MG63 (cell line): Measurements from ENCODE around the gene CENPM. TPM values are rescaled to one million over a fixed set of nuclear protein-coding genes. Genes with fewer than 3 reads are reported as not detected.

Source experiments
- DNase-seq: peaks from one replicate; pipeline ENCODE4 v3.0.0-alpha.2; 2020
- H3K27me3 ChIP-seq: fragments of 250-450 bp; sonication (Bioruptor Pico); 2 replicates; pipeline ENCODE4 v1.5.1; 2020; ENCODE audit warnings: mild to moderate bottlenecking, moderate library complexity
- H3K36me3 ChIP-seq: fragments of 250-450 bp; sonication (Bioruptor Pico); 2 replicates; pipeline ENCODE4 v1.5.1; 2020; ENCODE audit warnings: mild to moderate bottlenecking, moderate library complexity
- H3K4me3 ChIP-seq: fragments of 250-450 bp; sonication (Bioruptor Pico); 2 replicates; pipeline ENCODE4 v1.5.1; 2020; ENCODE audit warnings: mild to moderate bottlenecking, moderate library complexity
- H3K9me3 ChIP-seq: fragments of 250-450 bp; sonication (Bioruptor Pico); 2 replicates; pipeline ENCODE4 v1.5.1; 2020; ENCODE audit warnings: mild to moderate bottlenecking, moderate library complexity
- total RNA-seq: library from RNA; depleted of rRNA; stranded (reverse); fragments of >200 nt; shearing (Covaris generic); gene quantifications from 2 replicates; pipeline ENCODE4 v1.2.3, GENCODE V29; 2014; ENCODE audit warnings: low replicate concordance; rRNA removed

CENPM gene, protein sequence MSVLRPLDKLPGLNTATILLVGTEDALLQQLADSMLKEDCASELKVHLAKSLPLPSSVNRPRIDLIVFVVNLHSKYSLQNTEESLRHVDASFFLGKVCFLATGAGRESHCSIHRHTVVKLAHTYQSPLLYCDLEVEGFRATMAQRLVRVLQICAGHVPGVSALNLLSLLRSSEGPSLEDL
- 23.6 and 60.6 TPM in 2 replicates for total RNA-seq

DNA sequence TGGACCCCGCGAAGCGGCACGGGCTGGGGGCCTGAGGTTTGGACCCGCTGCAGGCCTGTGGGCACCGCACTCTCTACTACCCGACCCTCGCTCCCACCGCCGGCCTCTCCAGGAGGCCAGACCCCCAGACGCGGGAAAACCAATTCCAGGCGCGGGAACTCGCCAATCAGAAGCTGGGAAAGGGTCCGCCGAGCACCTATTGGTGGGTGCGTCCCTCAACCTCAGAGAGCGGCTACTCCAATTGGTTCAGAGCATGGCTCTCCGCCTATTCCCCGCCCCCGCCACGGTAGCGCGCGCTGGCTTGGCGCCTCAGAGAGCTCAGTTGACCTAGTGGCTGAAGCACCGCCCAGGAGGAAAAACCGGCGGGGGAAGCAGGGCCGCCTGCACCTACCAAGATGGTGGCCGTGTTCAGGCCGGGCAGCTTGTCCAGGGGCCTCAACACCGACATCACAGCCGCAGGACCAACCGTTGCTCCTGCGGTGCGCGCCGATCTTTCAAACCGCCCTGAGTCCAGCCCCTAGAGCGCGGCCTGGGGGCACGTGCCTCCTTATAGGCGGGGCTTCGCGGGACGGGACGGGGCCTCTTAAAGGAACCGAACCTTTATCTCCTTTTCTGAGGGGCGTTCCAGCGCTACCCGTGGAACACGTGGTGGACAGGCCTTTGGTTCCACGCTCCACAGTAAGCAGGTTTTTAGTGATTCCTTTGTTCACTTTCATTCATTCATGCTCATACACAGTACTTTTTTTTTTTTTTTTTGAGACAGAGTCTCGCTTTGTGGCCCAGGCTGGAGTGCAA, at the start of gene CENPM:
TSS of gene CENPM (minus strand) at position 524 of the 795 bp plus-strand sequence. CDS start at position 448, 76 bp downstream.
- H3K27me3 ChIP-seq, result no peaks in the 10 kb centered on the region
- H3K9me3 ChIP-seq, result no peaks in the 10 kb centered on the region
- H3K36me3 ChIP-seq, result peaks cover 36% of the 10 kb centered on the region
- peak; percentile 96 for DNase-seq
- peak within 1 kb of the TSS; percentile 64 for H3K4me3 ChIP-seq

DNA sequence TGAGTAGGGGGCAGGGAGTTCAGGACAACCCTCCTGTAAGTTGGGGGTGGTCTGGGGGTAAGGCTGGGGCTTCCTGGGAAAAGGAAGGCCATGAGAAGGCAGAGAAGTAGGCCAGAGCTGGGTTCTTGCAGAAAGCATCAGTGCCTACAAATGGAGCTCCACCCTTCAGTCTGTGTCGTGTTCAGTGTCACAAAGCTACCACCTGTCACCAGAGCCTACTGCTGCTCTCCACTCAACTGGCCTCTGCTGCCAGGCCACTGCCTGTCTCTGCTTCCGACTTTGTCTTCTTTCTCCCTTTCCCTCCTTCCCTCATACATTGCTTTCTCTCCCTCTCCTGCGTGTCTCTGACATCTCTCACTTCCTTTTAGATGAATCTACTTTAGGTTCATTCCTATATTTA, 48.3 kb upstream of the CENPM start:
- Histone ChIP-seq H3K9me3 (no peaks in the 10 kb centered on the region), H3K4me3 (no peak overlapping the region), H3K27me3 (no peaks in the 10 kb centered on the region), H3K36me3 (no peaks in the 10 kb centered on the region)
- no peak for DNase-seq

DNA sequence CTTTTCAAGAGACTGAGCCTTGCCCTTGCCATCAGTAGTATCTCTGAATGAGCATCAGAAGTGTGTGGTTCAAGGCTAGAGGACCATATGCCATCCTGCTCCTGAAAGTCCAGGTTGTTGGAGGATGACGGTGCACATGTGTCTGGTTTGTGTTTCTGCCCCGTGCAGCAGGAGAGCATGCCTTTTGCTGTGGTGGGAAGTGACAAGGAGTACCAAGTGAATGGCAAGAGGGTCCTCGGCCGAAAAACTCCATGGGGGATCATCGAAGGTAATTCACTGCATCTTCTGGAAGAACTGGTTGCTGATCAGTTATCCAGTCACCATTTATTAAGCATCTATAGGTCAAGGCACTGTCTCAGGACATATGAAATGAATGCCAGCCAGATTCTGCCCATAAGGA, 45.5 kb upstream of the CENPM start:
- no peaks in the 10 kb centered on the region for H3K9me3 ChIP-seq
- no peaks in the 10 kb centered on the region for H3K36me3 ChIP-seq
- no peaks in the 10 kb centered on the region for H3K27me3 ChIP-seq
- no peak overlapping the region for H3K4me3 ChIP-seq
- no peak for DNase-seq

DNA sequence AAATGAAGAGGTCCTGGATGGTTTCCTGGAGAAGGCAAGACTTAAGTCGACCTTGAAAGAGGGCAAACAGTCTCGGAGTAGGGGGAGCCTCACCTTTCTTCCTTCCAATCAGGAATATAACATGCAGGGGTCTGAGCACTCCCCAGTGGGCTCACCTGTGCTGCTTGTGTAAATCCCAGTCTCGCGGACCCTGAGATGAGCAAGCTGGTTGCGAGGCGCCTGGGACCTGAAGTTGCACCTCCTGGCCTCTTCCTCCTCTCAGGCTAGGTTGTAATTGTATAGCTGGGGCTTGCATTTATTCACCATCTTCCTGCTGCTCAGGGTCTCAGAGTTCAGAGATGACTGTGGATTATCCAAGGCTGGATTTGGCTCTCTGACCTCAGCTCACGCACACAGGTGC, 44.2 kb upstream of the CENPM start:
- no peaks in the 10 kb centered on the region for H3K36me3 ChIP-seq
- no peak overlapping the region for H3K4me3 ChIP-seq
- H3K9me3 ChIP-seq, result no peaks in the 10 kb centered on the region
- H3K27me3 ChIP-seq, result no peaks in the 10 kb centered on the region
- DNase-seq, result no peak

DNA sequence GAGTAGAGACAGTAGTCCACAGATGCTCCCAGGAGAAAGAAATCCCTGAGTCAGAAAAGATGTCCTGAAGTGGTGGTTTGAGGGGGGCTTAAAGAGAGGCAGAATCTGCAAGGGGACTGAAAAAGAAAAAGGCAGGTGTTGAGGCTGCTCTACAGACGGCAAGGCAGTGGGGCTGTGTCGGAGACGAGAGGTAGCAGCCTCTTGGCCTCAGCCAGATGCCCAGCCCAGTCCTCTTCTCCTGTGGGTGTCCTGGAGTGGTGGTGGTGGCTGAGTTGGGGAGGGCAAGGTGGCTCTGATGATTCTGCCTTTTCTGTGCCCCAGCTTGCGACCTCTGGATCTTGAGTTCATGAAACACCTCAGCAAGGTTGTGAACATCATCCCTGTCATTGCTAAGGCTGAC, 42.3 kb upstream of the CENPM start:
- H3K27me3 ChIP-seq, result no peaks in the 10 kb centered on the region
- H3K36me3 ChIP-seq, result no peaks in the 10 kb centered on the region
- no peaks in the 10 kb centered on the region for H3K9me3 ChIP-seq
- H3K4me3 ChIP-seq, result no peak overlapping the region
- DNase-seq, result no peak

DNA sequence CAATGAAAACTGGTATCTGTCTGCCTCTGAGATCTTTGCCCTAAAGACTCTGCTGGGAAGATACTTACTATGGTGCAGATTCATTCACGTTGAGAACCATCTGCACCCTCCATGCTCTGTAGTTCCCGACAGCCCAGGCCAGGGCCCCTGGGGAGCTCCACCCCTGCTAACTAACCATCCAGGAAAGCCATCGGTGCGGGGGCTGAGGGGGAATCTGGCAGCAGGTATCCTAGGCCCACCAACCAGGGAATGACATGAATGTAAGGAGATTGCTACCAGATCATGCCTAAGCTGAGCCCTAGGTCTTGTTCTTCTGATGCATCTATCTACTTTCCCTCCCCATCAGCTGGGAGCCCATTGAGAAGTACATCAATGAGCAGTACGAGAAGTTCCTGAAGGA, 40.3 kb upstream of the CENPM start:
- no peak for DNase-seq
- H3K27me3 ChIP-seq, result no peaks in the 10 kb centered on the region
- H3K4me3 ChIP-seq, result no peak overlapping the region
- no peaks in the 10 kb centered on the region for H3K36me3 ChIP-seq
- H3K9me3 ChIP-seq, result no peaks in the 10 kb centered on the region

DNA sequence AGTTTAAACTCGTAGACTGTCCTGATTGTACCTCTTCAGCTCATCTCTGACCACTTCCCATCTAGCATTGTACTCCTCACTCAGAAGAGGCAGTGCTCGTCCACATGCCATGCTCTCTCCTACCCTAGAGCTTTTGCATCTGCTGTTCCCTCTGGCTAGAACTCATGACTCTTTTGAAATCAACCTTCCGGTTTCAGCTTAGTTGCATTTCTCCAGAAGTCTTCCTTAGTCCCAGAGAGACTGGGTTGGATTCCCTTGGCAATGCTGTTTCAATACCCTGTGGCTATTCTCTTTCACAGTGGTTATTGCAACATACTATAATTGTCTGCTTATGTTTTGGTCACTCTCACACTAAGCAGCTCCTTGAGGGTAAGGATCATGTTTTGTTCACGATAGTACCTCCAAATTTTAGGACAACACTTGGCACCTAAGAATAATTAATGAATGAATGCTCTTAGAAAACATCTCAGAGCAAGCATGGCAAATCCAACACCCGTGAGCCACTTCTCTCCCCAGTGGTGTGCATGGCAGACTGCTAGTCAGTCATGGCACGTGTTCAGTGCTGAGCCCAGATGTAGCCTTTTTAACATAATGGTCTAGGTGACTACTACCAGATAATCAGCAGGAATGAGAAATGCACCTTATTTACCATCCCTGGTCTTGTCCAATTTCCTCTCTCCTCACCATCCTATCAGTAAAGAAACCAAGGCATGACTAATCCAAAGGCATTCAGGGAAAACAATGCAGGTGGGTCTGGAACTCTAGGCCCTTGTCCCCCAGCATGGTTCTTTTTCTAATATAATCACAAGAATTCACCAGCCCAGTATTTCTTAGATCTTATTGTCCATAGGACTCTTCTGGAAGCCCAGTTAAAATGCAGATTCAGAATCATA, 36.8 kb upstream of the CENPM start:
- H3K27me3 ChIP-seq, result no peaks in the 10 kb centered on the region
- H3K4me3 ChIP-seq, result no peak overlapping the region
- no peaks in the 10 kb centered on the region for H3K36me3 ChIP-seq
- no peak for DNase-seq
- no peaks in the 10 kb centered on the region for H3K9me3 ChIP-seq

DNA sequence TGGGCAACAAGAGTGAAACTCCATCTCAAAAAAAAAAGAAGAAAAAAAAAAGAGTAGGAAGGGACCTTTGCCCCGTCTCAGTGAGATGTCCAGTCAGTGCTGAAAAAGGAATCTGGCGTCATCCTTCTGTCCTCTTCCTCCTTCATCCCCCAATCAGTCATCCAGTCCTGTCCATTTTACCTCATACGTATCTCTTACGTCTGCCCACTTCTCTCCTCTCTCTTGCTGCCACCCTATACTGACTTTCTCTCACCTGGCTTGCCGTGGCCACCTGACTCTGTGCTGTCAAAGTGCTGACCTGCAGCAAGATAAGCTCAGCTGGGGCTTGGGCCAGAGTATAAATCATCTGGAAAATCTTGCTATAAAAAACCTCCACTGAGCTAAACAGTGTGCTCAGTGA, 35.9 kb upstream of the CENPM start:
- H3K9me3 ChIP-seq, result no peaks in the 10 kb centered on the region

DNA sequence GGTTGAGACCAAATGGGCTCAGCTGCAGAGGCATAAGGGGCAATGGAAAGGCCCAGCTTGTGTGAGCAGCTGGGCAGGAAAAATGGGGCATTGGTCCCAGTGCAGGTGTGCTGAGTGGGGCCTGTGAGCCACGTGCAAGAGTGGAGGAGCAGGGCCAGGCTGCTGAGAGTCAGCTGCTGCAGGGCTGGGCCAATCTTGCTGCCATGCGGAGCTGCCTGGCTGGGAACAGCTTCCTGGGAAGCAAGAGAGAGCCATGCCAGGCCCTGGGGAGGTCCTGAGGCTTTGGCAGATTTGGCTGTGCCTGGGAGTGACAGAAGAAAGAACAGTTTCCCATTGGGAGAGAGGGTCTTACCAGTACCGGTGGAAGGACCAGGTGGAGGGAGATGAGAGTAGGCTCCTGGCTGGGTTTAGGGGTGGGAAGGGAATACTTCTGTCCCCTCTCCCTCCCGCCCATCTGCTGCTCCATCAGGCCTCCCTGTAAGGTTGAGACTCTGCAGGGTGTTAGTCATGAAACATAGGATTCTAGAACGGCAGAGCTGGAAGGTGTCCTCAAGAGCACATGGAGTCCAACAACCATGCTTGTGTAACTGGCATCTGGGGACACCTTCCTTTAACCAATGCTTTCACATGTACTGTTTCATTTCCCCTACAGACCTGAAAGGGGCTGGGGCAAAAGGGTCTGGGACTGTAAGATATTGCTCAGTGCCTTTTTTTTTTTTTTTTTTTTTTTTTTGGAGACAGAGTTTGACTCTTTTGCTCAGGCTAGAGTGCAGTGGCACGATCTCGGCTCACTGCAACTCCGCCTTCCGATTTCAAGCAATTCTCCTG, 32.7 kb upstream of the CENPM start:
- Histone ChIP-seq H3K27me3 (peaks cover 28% of the 10 kb centered on the region), H3K9me3 (no peaks in the 10 kb centered on the region), H3K4me3 (no peak overlapping the region), H3K36me3 (no peaks in the 10 kb centered on the region)
- no peak for DNase-seq

More for the DNA sequence above, 35.9 kb upstream of the CENPM start:
- Histone ChIP-seq H3K36me3 (no peaks in the 10 kb centered on the region), H3K27me3 (peaks cover 4% of the 10 kb centered on the region; the same call in 1 of the 2 replicates), H3K4me3 (no peak overlapping the region)
- no peak for DNase-seq

DNA sequence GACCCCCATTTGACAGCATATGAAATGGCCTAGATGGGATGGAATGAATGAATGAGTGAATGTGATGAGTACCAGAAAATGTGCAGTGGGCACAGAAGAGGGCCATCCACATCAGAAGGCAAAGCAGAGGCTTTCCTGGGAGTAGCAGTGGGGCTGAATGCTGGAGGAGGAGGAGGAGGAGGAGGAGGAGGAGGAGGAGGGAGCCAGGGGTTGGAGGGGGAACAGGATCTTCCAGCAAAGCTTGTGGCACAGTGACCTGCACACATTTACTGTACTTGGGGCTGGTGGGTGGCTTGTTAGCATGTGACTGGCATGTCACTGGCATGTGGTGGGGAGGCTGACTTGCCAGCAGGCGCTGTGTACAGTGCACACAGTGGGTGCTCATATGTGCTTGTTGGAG, 31.8 kb upstream of the CENPM start:
- Histone ChIP-seq H3K36me3 (no peaks in the 10 kb centered on the region), H3K27me3 (peaks cover 28% of the 10 kb centered on the region), H3K9me3 (no peaks in the 10 kb centered on the region), H3K4me3 (no peak overlapping the region)
- no peak for DNase-seq

DNA sequence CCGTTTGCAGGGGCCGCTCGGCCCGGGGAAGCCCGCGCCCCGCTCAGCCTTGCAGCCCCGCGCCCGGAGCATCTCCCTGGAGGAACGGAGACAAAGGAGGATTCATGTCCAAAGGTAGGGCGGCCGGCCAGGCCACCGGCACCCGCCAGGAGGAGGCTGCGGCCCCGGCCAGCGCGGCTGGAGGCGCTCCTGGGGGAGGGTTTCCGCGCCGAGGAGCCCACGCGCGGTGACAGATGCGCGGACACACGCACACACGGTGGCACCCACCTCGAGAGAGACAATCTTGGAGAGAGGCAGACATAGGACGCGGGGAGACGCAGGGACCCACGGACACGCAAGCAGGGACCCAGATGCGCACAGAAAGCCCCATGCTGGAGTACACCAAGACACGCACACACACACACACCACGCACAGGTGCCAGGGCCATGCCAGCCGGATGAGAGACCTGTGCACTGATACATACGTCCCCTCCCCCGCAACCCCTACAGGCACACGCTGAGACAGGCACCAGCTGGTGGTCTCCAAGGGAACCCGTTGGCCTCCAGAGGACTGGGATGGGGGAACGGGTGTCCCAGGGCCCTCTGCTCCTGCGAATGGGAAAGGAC, 30.1 kb upstream of the CENPM start:
- peaks cover 36% of the 10 kb centered on the region for H3K27me3 ChIP-seq
- no peaks in the 10 kb centered on the region for H3K9me3 ChIP-seq
- DNase-seq, result no peak
- no peaks in the 10 kb centered on the region for H3K36me3 ChIP-seq
- H3K4me3 ChIP-seq, result no peak overlapping the region

DNA sequence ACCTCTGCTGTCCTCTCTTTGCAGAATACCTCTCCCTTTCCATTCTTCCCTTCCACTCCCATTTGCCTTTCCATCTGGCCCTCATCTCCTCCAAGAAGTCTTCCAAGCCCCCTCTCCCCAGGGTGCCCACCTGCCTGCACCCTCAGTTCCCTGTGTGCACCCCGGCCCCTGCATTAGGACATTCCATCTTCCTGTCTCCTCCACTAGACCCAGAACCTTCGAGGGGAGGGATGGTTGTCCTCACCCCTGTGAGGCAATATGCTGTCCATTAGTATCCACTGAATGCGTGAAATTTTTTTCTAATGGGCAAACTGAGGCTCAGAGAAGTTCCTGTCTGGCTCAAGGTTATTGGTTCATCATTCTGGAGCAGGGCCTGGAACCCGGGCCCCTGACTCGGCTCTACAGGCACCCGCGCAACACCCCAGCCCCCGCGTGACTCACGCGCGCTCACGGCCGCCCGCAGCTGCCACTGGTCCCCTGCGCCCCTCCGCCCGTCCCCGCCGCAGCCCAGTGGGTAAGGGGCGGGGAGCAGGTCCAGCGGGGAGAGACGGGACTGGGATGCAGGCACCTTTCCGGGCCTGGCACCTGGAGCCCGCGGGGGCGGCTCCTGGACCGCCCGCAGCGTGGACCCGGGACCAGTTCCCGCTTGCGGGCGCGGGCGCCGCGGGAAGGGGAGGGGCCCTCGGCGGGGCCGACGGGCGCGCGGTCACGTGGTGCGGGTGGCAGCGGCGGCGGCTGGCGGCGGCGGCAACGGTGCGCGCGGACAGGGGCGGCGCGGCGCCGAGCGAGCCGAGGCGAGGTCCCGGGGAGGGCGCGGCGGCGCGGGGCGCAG, 29.3 kb upstream of the CENPM start:
- Histone ChIP-seq H3K36me3 (no peaks in the 10 kb centered on the region), H3K27me3 (peaks cover 36% of the 10 kb centered on the region), H3K4me3 (peak overlapping the region; percentile 41), H3K9me3 (no peaks in the 10 kb centered on the region)
- peak; percentile 31 for DNase-seq

DNA sequence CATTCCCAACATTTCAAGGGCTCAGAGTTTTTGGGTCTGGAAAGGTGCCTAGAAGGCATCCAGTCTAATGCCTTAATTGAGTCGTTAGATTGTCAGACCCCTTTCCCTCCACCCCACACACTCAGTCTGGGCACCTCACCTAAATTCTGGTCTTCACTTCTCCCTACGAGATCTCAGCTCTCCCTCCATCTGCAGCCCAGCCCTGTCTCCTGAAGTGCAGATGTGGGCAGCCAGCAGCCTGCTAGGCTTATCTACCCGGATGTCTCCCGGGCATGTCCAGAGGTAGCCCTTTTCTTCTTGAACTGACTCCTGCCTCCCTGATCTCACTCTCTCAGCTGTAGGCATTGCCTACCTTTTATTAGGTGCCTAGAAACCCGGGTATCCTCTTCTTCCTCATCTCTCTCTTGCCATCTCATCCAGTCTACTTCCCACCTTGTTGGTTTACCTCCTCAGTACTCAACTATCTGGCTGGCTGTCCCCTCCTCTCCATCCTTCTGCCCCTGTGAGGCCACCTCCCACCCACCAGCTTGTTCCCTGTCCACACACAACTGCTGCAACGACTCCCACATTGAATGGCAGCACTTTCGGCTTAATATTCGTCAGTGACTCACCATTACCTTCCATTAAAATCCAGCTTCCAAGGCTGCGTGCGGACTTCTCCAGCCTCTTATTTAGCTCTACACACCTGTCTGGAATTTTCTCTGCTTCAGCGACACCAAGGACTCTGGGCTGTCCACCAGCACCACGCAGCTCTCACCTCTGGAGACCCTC, 28.5 kb upstream of the CENPM start:
- no peak overlapping the region for H3K4me3 ChIP-seq
- H3K9me3 ChIP-seq, result no peaks in the 10 kb centered on the region
- peaks cover 36% of the 10 kb centered on the region for H3K27me3 ChIP-seq
- H3K36me3 ChIP-seq, result no peaks in the 10 kb centered on the region
- DNase-seq, result no peak

DNA sequence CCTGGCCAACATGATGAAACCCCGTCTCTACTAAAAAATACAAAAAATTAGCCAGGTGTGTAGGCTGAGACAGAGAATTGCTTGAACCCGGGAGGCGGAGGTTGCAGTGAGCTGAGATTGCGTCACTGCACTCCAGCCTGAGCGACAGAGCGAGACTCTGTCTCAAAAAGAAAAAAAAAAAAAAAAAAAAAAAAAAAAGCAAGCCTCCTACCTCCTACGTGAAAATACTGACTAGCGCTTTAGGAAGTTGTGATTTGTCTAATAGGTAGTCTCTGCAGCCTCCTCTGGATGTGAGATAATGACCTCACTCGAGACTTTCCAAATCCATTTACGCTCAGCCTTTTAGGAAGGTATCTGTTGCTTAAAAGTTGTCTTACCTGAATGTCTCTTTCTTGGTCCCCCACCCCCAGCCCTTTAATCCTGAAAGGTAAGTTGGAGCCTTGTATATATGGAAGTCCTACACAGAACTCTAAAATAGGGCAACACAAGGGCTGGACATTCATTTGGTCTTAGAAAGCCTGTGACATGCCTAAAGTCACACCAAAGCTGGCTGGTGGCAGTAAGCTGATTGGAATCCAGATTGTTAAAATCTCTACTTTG, 27.8 kb upstream of the CENPM start:
- Histone ChIP-seq H3K4me3 (no peak overlapping the region), H3K27me3 (peaks cover 36% of the 10 kb centered on the region), H3K9me3 (no peaks in the 10 kb centered on the region), H3K36me3 (no peaks in the 10 kb centered on the region)
- no peak for DNase-seq
